Spleen (tissue), 7 donors: ENCODE data around the gene ZFC3H1.

Experiments
- CTCF ChIP-seq, 11 experiments: fragments of 200-600 bp in 7 of 11; fragments of 450-650 bp in 4 of 11; sonication (generic) in 4 of 11; IDR thresholded peaks in 8 of 11; conservative IDR thresholded peaks in 3 of 11; 1 replicate in 7 of 11; 2 replicates in 4 of 11; pipeline versions ENCODE4 v1.4.0 to v1.8.0; 2016 to 2021; ENCODE audit warnings: antibody characterized with exemption in 11 of 11, inconsistent platforms in 4 of 11, mild to moderate bottlenecking in 1 of 11
- POLR2A ChIP-seq, 3 donors: fragments of 450-650 bp; IDR thresholded peaks; one replicate each; pipeline ENCODE4 v1.5.1; 2017; ENCODE audit warnings: antibody characterized with exemption in 3 of 3, mild to moderate bottlenecking in 1 of 3
- POLR2AphosphoS5 ChIP-seq, 3 donors: sonication (generic); formaldehyde crosslinking; IDR thresholded peaks; one replicate each; pipeline ENCODE4 v1.5.1; 2017; ENCODE audit warnings: antibody characterized with exemption in 3 of 3
- donor health status: DM: no; HTN: no; CAD: no; lungs with moderate emphysema.
- donor health status: DM: no; HTN: no; CAD: no.
- donor health status: DM: no; HTN: no; CAD: no.

- TF ChIP-seq CTCF (IDR thresholded peaks at IDR 0.05 in 8 of 11, conservative IDR thresholded peaks at IDR 0.05 in 3 of 11) = no peak
- TF ChIP-seq POLR2A (IDR thresholded peaks at IDR 0.05) = no peak
- no peak for TF ChIP-seq POLR2AphosphoS5 (IDR thresholded peaks at IDR 0.05)
These were observed 53.4 kb downstream of the ZFC3H1 start for GRCh38 chr12:71610031-71610795.
